ENCODE measurements around the gene B4GALT5.
A peak's percentile ranks its signal among the peaks of the same experiment; 100 is the strongest.
"Not testable (repeated sequence)": the region's sequence is repeated elsewhere in the genome, so short reads cannot be mapped to it uniquely, and the experiment has no call there.

The B4GALT5 gene

DNA sequence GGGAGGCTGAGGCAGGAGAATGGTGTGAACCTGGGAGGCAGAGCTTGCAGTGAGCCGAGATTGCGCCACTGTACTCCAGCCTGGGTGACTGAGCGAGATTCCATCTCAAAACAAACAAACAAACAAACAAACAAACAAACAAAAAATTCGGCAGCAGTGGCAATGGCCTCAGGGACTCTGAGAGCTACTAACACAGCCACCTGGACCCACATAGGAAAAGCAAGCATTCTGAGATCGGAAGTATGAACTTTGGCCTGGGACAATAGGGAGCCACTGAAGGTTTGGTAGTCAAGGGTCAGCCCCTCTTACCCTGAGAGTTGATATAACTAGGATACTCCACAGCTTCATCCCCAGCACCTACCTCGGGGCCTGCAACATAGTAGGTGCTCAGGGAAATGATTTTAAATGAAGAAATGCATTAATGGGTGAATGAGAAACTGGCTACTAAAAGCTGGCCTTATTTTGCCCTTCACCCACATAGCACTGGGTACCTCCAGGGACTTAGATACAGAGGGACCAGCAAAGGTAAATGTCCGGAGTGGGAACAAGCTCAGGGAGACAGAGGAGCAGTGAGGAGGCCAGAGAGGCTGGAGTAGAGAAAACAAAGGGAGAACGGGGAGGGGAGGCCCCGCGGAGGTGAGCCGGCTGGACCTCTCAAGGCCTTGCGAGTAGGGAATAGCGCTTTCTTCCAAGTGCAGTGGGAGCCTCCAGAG, 99.2 kb downstream of the B4GALT5 start:
- no peak overlapping the region for H3K4me3 ChIP-seq (ENCODE audit: low read length, poor library complexity, severe bottlenecking)
- H3K79me2 ChIP-seq (ENCODE audit: insufficient read depth, low read length), result no peaks in the 10 kb centered on the region
- no peaks in the 10 kb centered on the region for H3F3A ChIP-seq (ENCODE audit: low read depth)
- TF ChIP-seq, protein P1, sequence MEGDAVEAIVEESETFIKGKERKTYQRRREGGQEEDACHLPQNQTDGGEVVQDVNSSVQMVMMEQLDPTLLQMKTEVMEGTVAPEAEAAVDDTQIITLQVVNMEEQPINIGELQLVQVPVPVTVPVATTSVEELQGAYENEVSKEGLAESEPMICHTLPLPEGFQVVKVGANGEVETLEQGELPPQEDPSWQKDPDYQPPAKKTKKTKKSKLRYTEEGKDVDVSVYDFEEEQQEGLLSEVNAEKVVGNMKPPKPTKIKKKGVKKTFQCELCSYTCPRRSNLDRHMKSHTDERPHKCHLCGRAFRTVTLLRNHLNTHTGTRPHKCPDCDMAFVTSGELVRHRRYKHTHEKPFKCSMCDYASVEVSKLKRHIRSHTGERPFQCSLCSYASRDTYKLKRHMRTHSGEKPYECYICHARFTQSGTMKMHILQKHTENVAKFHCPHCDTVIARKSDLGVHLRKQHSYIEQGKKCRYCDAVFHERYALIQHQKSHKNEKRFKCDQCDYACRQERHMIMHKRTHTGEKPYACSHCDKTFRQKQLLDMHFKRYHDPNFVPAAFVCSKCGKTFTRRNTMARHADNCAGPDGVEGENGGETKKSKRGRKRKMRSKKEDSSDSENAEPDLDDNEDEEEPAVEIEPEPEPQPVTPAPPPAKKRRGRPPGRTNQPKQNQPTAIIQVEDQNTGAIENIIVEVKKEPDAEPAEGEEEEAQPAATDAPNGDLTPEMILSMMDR (conservative IDR thresholded peaks at IDR 0.05; ENCODE audit: low read length), result no peak
- TF ChIP-seq EZH2phosphoT487 (IDR thresholded peaks at IDR 0.05; ENCODE audit: borderline replicate concordance), result no peak
- H3K9me2 ChIP-seq (replicated peaks; ENCODE audit: low read depth, low read length), result no peaks in the 10 kb centered on the region
- H3K9me3 ChIP-seq (ENCODE audit: insufficient read depth, low read depth, low read length), result no peaks in the 10 kb centered on the region
- H3K36me3 ChIP-seq (ENCODE audit: insufficient read depth, low read length), result no peaks in the 10 kb centered on the region
- H2AFZ ChIP-seq (ENCODE audit: low read length), result no peak overlapping the region
- H3K9ac ChIP-seq (ENCODE audit: low read depth, low read length, poor library complexity, severe bottlenecking), result no peak overlapping the region
- no peaks in the 10 kb centered on the region for H3K4me1 ChIP-seq (ENCODE audit: insufficient read depth, low read length, poor library complexity, severe bottlenecking)
- H3K4me2 ChIP-seq (ENCODE audit: low read depth, low read length, poor library complexity, severe bottlenecking), result no peak overlapping the region
- H3K27me3 ChIP-seq (ENCODE audit: insufficient read depth, low read length, poor library complexity, severe bottlenecking), result no peaks in the 10 kb centered on the region
- H4K20me1 ChIP-seq (ENCODE audit: insufficient read depth, low read length, poor library complexity, severe bottlenecking), result no peaks in the 10 kb centered on the region

DNA sequence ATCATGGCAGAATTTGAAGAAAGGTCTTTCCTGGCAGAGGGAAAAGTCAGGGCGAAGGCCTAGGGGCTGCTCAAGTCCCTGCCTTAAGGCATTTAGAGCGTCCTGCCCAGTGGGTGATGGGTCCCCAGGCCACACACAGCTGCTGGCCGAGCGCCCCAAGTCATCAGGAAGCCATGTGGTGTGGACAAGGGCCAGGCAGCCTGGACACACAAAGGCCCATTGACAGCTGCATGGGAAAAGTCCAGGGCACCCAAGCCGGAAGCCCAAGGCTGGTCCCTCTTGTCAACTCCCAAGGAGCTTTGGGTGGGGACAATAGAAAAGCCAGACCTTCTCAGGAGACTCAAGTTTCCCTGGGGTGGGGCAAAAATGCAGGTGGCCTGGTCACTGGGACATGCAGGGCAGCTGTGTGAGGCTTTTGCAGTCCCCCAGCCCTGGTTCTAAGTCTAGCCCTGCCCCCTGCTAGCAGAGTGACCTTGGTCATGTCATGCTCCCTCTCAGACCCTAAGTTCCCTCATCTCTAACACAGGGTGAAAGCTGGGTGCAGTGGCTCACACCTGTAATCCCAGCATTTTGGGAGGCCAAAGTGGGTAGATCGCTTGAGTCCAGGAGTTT, 101.4 kb downstream of the B4GALT5 start:
- Histone ChIP-seq H4K20me1 (ENCODE audit: insufficient read depth, low read length, poor library complexity, severe bottlenecking) (no peaks in the 10 kb centered on the region), H3K4me2 (ENCODE audit: low read depth, low read length, poor library complexity, severe bottlenecking) (no peak overlapping the region), H3K4me1 (ENCODE audit: insufficient read depth, low read length, poor library complexity, severe bottlenecking) (no peaks in the 10 kb centered on the region)

DNA sequence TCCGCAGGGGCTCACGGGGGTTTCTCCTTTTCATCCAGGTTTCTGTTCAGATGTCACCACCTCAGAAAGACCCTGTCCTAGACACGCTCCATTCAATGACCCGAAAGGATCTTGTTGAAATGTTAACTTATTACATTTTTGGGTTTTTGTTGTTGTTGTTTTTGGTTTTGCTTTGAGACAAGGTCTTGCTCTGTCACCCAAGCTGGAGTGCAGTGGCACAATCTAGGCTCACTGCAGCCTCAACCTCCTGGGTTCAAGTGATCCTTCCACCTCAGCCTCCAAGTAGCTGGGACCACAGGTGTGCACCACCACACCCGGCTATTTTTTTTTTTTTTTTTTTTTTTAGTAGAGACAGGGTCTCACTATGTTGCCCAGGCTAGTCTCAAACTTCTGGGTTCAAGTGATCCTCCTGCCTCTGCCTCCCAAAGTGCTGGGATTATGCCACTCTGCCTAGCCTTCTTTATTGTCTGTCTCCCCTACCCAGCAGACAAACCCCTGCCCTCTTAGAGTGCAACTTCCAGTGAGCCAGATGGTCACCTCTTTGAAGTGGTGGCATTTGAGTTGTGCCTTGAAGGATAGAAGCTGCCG, 102.0 kb downstream of the B4GALT5 start:
- H3K9me3 ChIP-seq (ENCODE audit: insufficient read depth, low read depth, low read length); H3K4me1 ChIP-seq (ENCODE audit: insufficient read depth, low read length, poor library complexity, severe bottlenecking); H4K20me1 ChIP-seq (ENCODE audit: insufficient read depth, low read length, poor library complexity, severe bottlenecking); H3K36me3 ChIP-seq (ENCODE audit: insufficient read depth, low read length); H3K9ac ChIP-seq (ENCODE audit: low read depth, low read length, poor library complexity, severe bottlenecking); H3F3A ChIP-seq (ENCODE audit: low read depth); H3K79me2 ChIP-seq (ENCODE audit: insufficient read depth, low read length); H3K27me3 ChIP-seq (ENCODE audit: insufficient read depth, low read length, poor library complexity, severe bottlenecking); H3K9me2 ChIP-seq (replicated peaks; ENCODE audit: low read depth, low read length): not testable (repeated sequence)
- peak overlapping the region; percentile 31 for H3K4me3 ChIP-seq (ENCODE audit: low read length, poor library complexity, severe bottlenecking)
- peak overlapping the region; percentile 75; the same call in 1 of the 2 replicates for H2AFZ ChIP-seq (ENCODE audit: low read length)
- H3K4me2 ChIP-seq (ENCODE audit: low read depth, low read length, poor library complexity, severe bottlenecking), result peak overlapping the region; percentile 52

More for the DNA sequence above, 101.4 kb downstream of the B4GALT5 start:
- TF ChIP-seq EZH2phosphoT487 (IDR thresholded peaks at IDR 0.05; ENCODE audit: borderline replicate concordance), result no peak
- TF ChIP-seq, protein P1 (conservative IDR thresholded peaks at IDR 0.05; ENCODE audit: low read length), result no peak
- Histone ChIP-seq H3K4me3 (ENCODE audit: low read length, poor library complexity, severe bottlenecking) (no peak overlapping the region), H3K9ac (ENCODE audit: low read depth, low read length, poor library complexity, severe bottlenecking) (no peak overlapping the region), H3K9me3 (ENCODE audit: insufficient read depth, low read depth, low read length) (no peaks in the 10 kb centered on the region), H3K36me3 (ENCODE audit: insufficient read depth, low read length) (no peaks in the 10 kb centered on the region), H3K79me2 (ENCODE audit: insufficient read depth, low read length) (no peaks in the 10 kb centered on the region), H2AFZ (ENCODE audit: low read length) (no peak overlapping the region), H3F3A (ENCODE audit: low read depth) (no peaks in the 10 kb centered on the region), H3K27me3 (ENCODE audit: insufficient read depth, low read length, poor library complexity, severe bottlenecking) (no peaks in the 10 kb centered on the region), H3K9me2 (replicated peaks; ENCODE audit: low read depth, low read length) (no peaks in the 10 kb centered on the region)

Data from Loucy (cell line).